OCI-LY1 (cell line): Measurements from ENCODE around the gene KRT78.

ENCODE experiments used
- H2AFZ ChIP-seq: fragments of 200-600 bp; sonication (generic), shearing (Covaris generic); 2 replicates; pipeline ENCODE4 v1.6.0; 2014; ENCODE audit warnings: antibody characterized with exemption, mild to moderate bottlenecking, low read length
- H3F3A ChIP-seq: fragments of 200-600 bp; sonication (generic), shearing (Covaris generic); 2 replicates; pipeline ENCODE4 v1.6.0; 2014; ENCODE audit warnings: mild to moderate bottlenecking, antibody characterized with exemption, low read length, moderate library complexity; ENCODE audit not compliant: insufficient read depth
- H3K27ac ChIP-seq: fragments of 200-600 bp; sonication (generic); 2 replicates; pipeline ENCODE4 v1.5.1; 2014; ENCODE audit warnings: low read length, mixed run types, mild to moderate bottlenecking, low read depth; ENCODE audit not compliant: poor library complexity, severe bottlenecking
- H3K27me3 ChIP-seq: fragments of 200-600 bp; sonication (generic); 2 replicates; pipeline ENCODE4 v1.6.0; 2014; ENCODE audit warnings: antibody characterized with exemption, mild to moderate bottlenecking, low read length, moderate library complexity; ENCODE audit not compliant: insufficient read depth
- H3K36me3 ChIP-seq: fragments of 200-600 bp; sonication (generic); 2 replicates; pipeline ENCODE4 v1.6.1; 2014; ENCODE audit warnings: mild to moderate bottlenecking, antibody characterized with exemption, low read length, moderate library complexity, mixed read lengths; ENCODE audit not compliant: insufficient read depth
- H3K4me1 ChIP-seq: fragments of 200-600 bp; sonication (generic); 2 replicates; pipeline ENCODE4 v1.5.1; 2014; ENCODE audit warnings: mild to moderate bottlenecking, low read length, moderate library complexity; ENCODE audit not compliant: insufficient read depth, severe bottlenecking
- H3K4me2 ChIP-seq: fragments of 200-600 bp; sonication (generic), shearing (Covaris generic); 2 replicates; pipeline ENCODE4 v1.6.1; 2014; ENCODE audit warnings: low read length
- H3K4me3 ChIP-seq: fragments of 200-600 bp; sonication (generic); 2 replicates; pipeline ENCODE4 v1.5.1; 2014; ENCODE audit warnings: low read length, low read depth, mild to moderate bottlenecking, mixed read lengths; ENCODE audit not compliant: poor library complexity, severe bottlenecking
- H3K79me2 ChIP-seq: fragments of 200-600 bp; shearing (Covaris generic); 2 replicates; pipeline ENCODE4 v1.6.1; 2016; ENCODE audit warnings: mixed run types, low read length, mixed read lengths; ENCODE audit not compliant: insufficient read depth
- H3K9ac ChIP-seq: fragments of 200-600 bp; sonication (generic), shearing (Covaris generic); 2 replicates; pipeline ENCODE4 v1.6.1; 2014; ENCODE audit warnings: mild to moderate bottlenecking, low read length, mixed read lengths
- H3K9me2 ChIP-seq: fragments of 200-600 bp; sonication (generic), shearing (Covaris generic); 2 replicates; pipeline ENCODE4 v1.6.1; 2014; ENCODE audit warnings: low read depth, mild to moderate bottlenecking, low read length, mixed read lengths
- H3K9me3 ChIP-seq: fragments of 200-600 bp; shearing (Covaris generic); 2 replicates; pipeline ENCODE4 v1.6.1; 2014; ENCODE audit warnings: low read length, mixed read lengths
- H4K20me1 ChIP-seq: fragments of 200-600 bp; sonication (generic), shearing (Covaris generic); 2 replicates; pipeline ENCODE4 v1.6.0; 2016; ENCODE audit warnings: mild to moderate bottlenecking, low read length; ENCODE audit not compliant: insufficient read depth
- EZH2 ChIP-seq: fragments of 200-600 bp; sonication (generic), shearing (Covaris generic); IDR thresholded peaks from 2 replicates; pipeline ENCODE4 v1.8.0; 2017; ENCODE audit warnings: borderline replicate concordance, mixed run types, mild to moderate bottlenecking, antibody characterized with exemption, low read length, moderate library complexity, mixed read lengths
- TF ChIP-seq, protein P1 (sequence below): fragments of 200-600 bp; sonication (generic), shearing (Covaris generic); IDR thresholded peaks from 2 replicates; pipeline ENCODE4 v1.5.1; 2017; ENCODE audit warnings: mild to moderate bottlenecking, antibody characterized with exemption, low read length, moderate library complexity, mixed read lengths

KRT78 gene

GRCh38 chr12:52873513-52873831, 24.7 kb upstream of the KRT78 start:
- no peaks in the 10 kb centered on the region for H3K9me2 ChIP-seq
- H3K9ac ChIP-seq: no peak overlapping the region
- H3F3A ChIP-seq: no peaks in the 10 kb centered on the region
- TF ChIP-seq, protein P1, sequence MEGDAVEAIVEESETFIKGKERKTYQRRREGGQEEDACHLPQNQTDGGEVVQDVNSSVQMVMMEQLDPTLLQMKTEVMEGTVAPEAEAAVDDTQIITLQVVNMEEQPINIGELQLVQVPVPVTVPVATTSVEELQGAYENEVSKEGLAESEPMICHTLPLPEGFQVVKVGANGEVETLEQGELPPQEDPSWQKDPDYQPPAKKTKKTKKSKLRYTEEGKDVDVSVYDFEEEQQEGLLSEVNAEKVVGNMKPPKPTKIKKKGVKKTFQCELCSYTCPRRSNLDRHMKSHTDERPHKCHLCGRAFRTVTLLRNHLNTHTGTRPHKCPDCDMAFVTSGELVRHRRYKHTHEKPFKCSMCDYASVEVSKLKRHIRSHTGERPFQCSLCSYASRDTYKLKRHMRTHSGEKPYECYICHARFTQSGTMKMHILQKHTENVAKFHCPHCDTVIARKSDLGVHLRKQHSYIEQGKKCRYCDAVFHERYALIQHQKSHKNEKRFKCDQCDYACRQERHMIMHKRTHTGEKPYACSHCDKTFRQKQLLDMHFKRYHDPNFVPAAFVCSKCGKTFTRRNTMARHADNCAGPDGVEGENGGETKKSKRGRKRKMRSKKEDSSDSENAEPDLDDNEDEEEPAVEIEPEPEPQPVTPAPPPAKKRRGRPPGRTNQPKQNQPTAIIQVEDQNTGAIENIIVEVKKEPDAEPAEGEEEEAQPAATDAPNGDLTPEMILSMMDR: no peak
- no peak for TF ChIP-seq EZH2
- peak overlapping the region; percentile 66; the same call in 1 of the 2 replicates for H3K4me2 ChIP-seq
- no peak overlapping the region for H2AFZ ChIP-seq
- peaks cover 6% of the 10 kb centered on the region for H3K27me3 ChIP-seq
- H3K4me3 ChIP-seq: peak overlapping the region; percentile 44
- no peaks in the 10 kb centered on the region for H4K20me1 ChIP-seq
- no peaks in the 10 kb centered on the region for H3K79me2 ChIP-seq
- no peak overlapping the region for H3K27ac ChIP-seq
- H3K4me1 ChIP-seq: peaks cover 11% of the 10 kb centered on the region
- no peaks in the 10 kb centered on the region for H3K36me3 ChIP-seq
- no peaks in the 10 kb centered on the region for H3K9me3 ChIP-seq

- Histone ChIP-seq H4K20me1 (no peaks in the 10 kb centered on the region), H3K27me3 (peaks cover 6% of the 10 kb centered on the region), H3K4me3 (no peak overlapping the region), H3K9me3 (no peaks in the 10 kb centered on the region), H3K79me2 (no peaks in the 10 kb centered on the region), H2AFZ (no peak overlapping the region), H3K9ac (no peak overlapping the region), H3K9me2 (no peaks in the 10 kb centered on the region), H3F3A (no peaks in the 10 kb centered on the region), H3K4me2 (no peak overlapping the region), H3K27ac (no peak overlapping the region), H3K4me1 (peaks cover 11% of the 10 kb centered on the region), H3K36me3 (no peaks in the 10 kb centered on the region)
- TF ChIP-seq, protein P1: no peak
- no peak for TF ChIP-seq EZH2
These were observed 24.0 kb upstream of the KRT78 start for GRCh38 chr12:52872644-52873389.

DNA sequence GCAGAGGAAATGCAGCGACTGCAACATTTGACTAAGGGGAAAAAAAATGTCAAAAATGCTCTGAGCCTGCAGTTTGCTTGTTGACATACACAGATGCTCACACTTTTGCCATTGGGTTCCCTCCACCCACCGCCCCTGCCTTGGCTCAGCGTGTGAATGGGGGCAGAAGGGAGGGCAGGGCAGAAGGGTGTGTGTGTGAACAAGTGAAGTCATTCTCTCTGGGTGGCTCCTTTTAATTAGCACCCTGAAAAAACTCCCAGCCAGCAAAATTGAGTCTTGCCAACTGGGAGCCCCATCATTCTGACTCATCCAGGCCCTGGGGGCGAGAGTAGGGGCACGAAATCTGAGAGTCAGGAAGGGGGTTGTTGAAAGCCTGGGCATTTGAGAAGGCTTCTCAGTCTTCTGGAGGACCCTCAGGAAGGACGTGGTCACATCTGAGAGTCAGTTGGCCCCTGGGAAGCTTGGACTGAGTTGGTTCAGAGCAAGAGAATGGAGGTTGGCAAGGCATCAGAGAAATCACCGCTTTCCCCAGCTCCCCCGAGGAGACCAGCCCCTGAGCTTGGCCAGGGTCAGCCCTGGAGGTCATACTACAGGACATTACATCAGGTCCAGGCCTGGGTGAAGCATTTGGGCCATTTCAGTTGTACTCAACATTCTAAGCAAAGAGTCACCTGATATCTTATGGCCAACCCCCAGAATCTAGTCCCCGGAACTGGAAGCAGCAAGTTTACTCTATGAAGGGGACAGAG, 22.7 kb upstream of the KRT78 start:
- H3K27ac ChIP-seq: no peak overlapping the region
- no peak overlapping the region for H2AFZ ChIP-seq
- peaks cover 6% of the 10 kb centered on the region for H3K27me3 ChIP-seq
- H3K9me2 ChIP-seq: no peaks in the 10 kb centered on the region
- TF ChIP-seq, protein P1: no peak
- TF ChIP-seq EZH2: no peak
- H3K9me3 ChIP-seq: no peaks in the 10 kb centered on the region
- H3F3A ChIP-seq: no peaks in the 10 kb centered on the region
- H4K20me1 ChIP-seq: no peaks in the 10 kb centered on the region
- no peaks in the 10 kb centered on the region for H3K79me2 ChIP-seq
- no peaks in the 10 kb centered on the region for H3K36me3 ChIP-seq
- H3K4me1 ChIP-seq: peaks cover 11% of the 10 kb centered on the region
- H3K4me2 ChIP-seq: no peak overlapping the region
- H3K4me3 ChIP-seq: no peak overlapping the region
- H3K9ac ChIP-seq: no peak overlapping the region
